Neural cell (in vitro differentiated cells): ENCODE data around the gene ODAD3. TPM values are rescaled to one million over a fixed set of nuclear protein-coding genes. Genes with fewer than 3 reads are reported as not detected.

Experiments
- H2AFZ ChIP-seq: fragments of 200-600, 300-800 bp; sonication (generic), shearing (Covaris generic); 2 replicates; pipeline ENCODE4 v1.6.0; 2014; ENCODE audit warnings: low read depth, mild to moderate bottlenecking, antibody characterized with exemption, low read length, moderate library complexity
- H3F3A ChIP-seq: fragments of 200-600 bp; shearing (Covaris generic); 2 replicates; pipeline ENCODE4 v1.6.1; 2016; ENCODE audit warnings: mild to moderate bottlenecking, moderate library complexity, mixed read lengths, antibody characterized with exemption, low read length; ENCODE audit not compliant: insufficient read depth, poor library complexity, severe bottlenecking
- H3K27ac ChIP-seq: fragments of 200-600, 300-800 bp; sonication (generic), shearing (Covaris generic); 2 replicates; pipeline ENCODE4 v1.5.1; 2014; ENCODE audit warnings: mild to moderate bottlenecking, low read length, moderate library complexity
- H3K27me3 ChIP-seq: fragments of 300-800, 200-600 bp; sonication (generic), shearing (Covaris generic); 2 replicates; pipeline ENCODE4 v1.6.0; 2014; ENCODE audit warnings: mild to moderate bottlenecking, low read depth, low read length, moderate library complexity; ENCODE audit not compliant: insufficient read depth
- H3K36me3 ChIP-seq: fragments of 300-800, 200-600 bp; sonication (generic), shearing (Covaris generic); 2 replicates; pipeline ENCODE4 v1.5.1; 2014; ENCODE audit warnings: mild to moderate bottlenecking, antibody characterized with exemption, low read length, moderate library complexity; ENCODE audit not compliant: insufficient read depth
- H3K4me2 ChIP-seq: fragments of 300-800, 200-600 bp; sonication (generic), shearing (Covaris generic); 2 replicates; pipeline ENCODE4 v1.6.0; 2014; ENCODE audit warnings: mild to moderate bottlenecking, low read length
- H3K4me3 ChIP-seq: fragments of 300-800, 200-600 bp; sonication (generic), shearing (Covaris generic); 2 replicates; pipeline ENCODE4 v1.5.1; 2014; ENCODE audit warnings: mild to moderate bottlenecking, low read length, moderate library complexity
- H3K79me2 ChIP-seq: fragments of 200-600 bp; shearing (Covaris generic); replicated peaks from 2 replicates; pipeline ENCODE4 v1.6.0; 2014; ENCODE audit warnings: mild to moderate bottlenecking, low read length, moderate library complexity; ENCODE audit not compliant: insufficient read depth
- H3K9ac ChIP-seq: fragments of 300-800, 200-600 bp; sonication (generic), shearing (Covaris generic); 2 replicates; pipeline ENCODE4 v1.6.1; 2016; ENCODE audit warnings: mild to moderate bottlenecking, low read length, mixed read lengths
- H3K9me2 ChIP-seq: fragments of 200-600 bp; shearing (Covaris generic); 2 replicates; pipeline ENCODE4 v1.6.1; 2016; ENCODE audit warnings: mild to moderate bottlenecking, low read length, mixed read lengths; ENCODE audit not compliant: insufficient read depth
- H3K9me3 ChIP-seq: fragments of 200-600, 300-800 bp; sonication (generic), shearing (Covaris generic); 2 replicates; pipeline ENCODE4 v1.6.1; 2016; ENCODE audit warnings: mild to moderate bottlenecking, mixed run types, low read length, moderate library complexity, mixed read lengths
- H4K20me1 ChIP-seq: fragments of 200-600 bp; shearing (Covaris generic); 2 replicates; pipeline ENCODE4 v1.6.1; 2016; ENCODE audit warnings: mild to moderate bottlenecking, mixed run types; ENCODE audit not compliant: insufficient read depth
- EP300 ChIP-seq: fragments of 450-650 bp; conservative IDR thresholded peaks from 2 replicates; pipeline ENCODE4 v1.6.1; 2014; ENCODE audit warnings: antibody characterized with exemption, mild to moderate bottlenecking, moderate library complexity; ENCODE audit not compliant: poor library complexity, severe bottlenecking
- EZH2 ChIP-seq: fragments of 200-600, 300-800 bp; shearing (Covaris generic), sonication (generic); IDR thresholded peaks from 2 replicates; pipeline ENCODE4 v1.6.1; 2014; ENCODE audit warnings: antibody characterized with exemption, low read length, borderline replicate concordance, mild to moderate bottlenecking; ENCODE audit not compliant: insufficient read depth, poor library complexity, severe bottlenecking
- MXI1 ChIP-seq: fragments of 450-650 bp; conservative IDR thresholded peaks from 2 replicates; pipeline ENCODE4 v1.6.1; 2014; ENCODE audit warnings: antibody characterized with exemption, mild to moderate bottlenecking; ENCODE audit not compliant: poor library complexity, severe bottlenecking
- POLR2AphosphoS5 ChIP-seq: IDR thresholded peaks from 2 replicates; pipeline ENCODE4 v1.6.1; 2012
- RAD21 ChIP-seq: fragments of 450-650 bp; conservative IDR thresholded peaks from 2 replicates; pipeline ENCODE4 v1.6.1; 2014; ENCODE audit warnings: antibody characterized with exemption, mild to moderate bottlenecking, moderate library complexity
- REST ChIP-seq: IDR thresholded peaks from 2 replicates; pipeline ENCODE4 v1.6.1; 2012; ENCODE audit warnings: borderline replicate concordance
- SMC3 ChIP-seq: fragments of 450-650 bp; conservative IDR thresholded peaks from 2 replicates; pipeline ENCODE4 v1.6.1; 2014; ENCODE audit warnings: antibody characterized with exemption, mild to moderate bottlenecking, moderate library complexity; ENCODE audit not compliant: poor library complexity
- TAF1 ChIP-seq: IDR thresholded peaks from 2 replicates; pipeline ENCODE4 v1.6.1; 2012; ENCODE audit warnings: low read depth
- polyA plus RNA-seq: library from polyadenylated mRNA; depleted of rRNA; stranded (reverse); fragments of >200 nt; gene quantifications from 2 replicates; pipeline ENCODE4 v1.2.3, GENCODE V29; 2014
- TF ChIP-seq, protein P1 (sequence below): fragments of 450-650 bp; IDR thresholded peaks from 2 replicates; pipeline ENCODE4 v1.5.1; 2014; ENCODE audit warnings: antibody characterized with exemption, mild to moderate bottlenecking, moderate library complexity; ENCODE audit not compliant: poor library complexity, severe bottlenecking

ODAD3 gene
- polyA plus RNA-seq, 1 donor from 2014 or later: 3.4 TPM

DNA sequence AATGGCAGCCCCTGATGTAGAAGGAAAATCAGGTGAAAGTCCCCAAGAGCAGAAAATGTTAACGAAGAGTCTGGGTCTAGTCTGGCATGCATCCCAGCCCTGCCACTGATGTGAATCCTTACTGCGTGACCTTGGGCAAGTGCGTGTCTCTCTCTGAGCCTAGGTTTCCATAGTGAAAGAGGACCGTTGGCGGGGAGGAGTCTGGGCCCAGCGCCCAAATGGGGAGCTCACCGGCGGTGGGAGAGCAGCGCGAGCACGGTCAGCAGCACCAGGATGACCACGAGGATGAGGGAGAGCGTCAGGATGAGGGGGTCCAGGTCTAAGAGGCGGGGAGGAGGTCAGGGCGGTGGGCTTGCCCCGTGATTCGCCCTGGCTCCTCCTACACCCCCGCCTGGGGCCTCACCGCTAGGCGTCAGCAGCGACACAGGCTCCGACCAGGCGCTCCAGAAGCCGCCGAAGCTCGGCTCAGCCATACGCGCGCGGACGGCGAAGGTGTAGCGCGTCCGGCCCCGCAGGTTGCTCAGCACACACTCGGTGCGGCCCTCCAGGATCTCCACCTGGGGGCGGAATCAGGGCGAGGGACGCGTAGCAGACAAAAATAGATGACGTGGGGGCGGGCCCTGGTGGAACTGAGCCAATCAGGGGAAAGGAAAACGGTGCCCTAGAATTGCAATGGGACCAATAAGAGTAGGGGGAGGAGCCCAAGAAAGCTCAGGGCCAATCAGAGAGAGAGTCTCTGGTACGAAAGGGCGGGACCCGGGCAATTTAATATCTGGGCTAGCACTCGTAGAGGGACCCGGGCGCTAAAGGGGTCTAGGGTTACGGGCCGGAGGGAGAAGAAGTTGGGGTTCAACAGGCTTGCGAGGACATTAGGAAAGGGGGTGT is 54.0 kb downstream of the ODAD3 start:
- no peaks in the 10 kb centered on the region for H3K36me3 ChIP-seq
- no peaks in the 10 kb centered on the region for H3K9me3 ChIP-seq
- no peaks in the 10 kb centered on the region for H3K9me2 ChIP-seq
- H3K27ac ChIP-seq: peak overlapping the region; percentile 87
- TF ChIP-seq MXI1 (peak; percentile 74), EP300 (no peak), SMC3 (peak; percentile 92), TAF1 (peak; percentile 88), REST (peak; percentile 89), RAD21 (peak; percentile 86), EZH2 (no peak), POLR2AphosphoS5 (peak; percentile 85)
- TF ChIP-seq, protein P1, sequence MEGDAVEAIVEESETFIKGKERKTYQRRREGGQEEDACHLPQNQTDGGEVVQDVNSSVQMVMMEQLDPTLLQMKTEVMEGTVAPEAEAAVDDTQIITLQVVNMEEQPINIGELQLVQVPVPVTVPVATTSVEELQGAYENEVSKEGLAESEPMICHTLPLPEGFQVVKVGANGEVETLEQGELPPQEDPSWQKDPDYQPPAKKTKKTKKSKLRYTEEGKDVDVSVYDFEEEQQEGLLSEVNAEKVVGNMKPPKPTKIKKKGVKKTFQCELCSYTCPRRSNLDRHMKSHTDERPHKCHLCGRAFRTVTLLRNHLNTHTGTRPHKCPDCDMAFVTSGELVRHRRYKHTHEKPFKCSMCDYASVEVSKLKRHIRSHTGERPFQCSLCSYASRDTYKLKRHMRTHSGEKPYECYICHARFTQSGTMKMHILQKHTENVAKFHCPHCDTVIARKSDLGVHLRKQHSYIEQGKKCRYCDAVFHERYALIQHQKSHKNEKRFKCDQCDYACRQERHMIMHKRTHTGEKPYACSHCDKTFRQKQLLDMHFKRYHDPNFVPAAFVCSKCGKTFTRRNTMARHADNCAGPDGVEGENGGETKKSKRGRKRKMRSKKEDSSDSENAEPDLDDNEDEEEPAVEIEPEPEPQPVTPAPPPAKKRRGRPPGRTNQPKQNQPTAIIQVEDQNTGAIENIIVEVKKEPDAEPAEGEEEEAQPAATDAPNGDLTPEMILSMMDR: peak; percentile 98
- peaks cover 24% of the 10 kb centered on the region for H3K27me3 ChIP-seq
- H2AFZ ChIP-seq: peak overlapping the region; percentile 82
- peak overlapping the region; percentile 78 for H3K4me3 ChIP-seq
- H3K9ac ChIP-seq: peak overlapping the region; percentile 78
- H3K4me2 ChIP-seq: peak overlapping the region; percentile 70
- H3F3A ChIP-seq: no peaks in the 10 kb centered on the region
- no peaks in the 10 kb centered on the region for H3K79me2 ChIP-seq
- H4K20me1 ChIP-seq: no peaks in the 10 kb centered on the region

- no peak overlapping the region for H3K9ac ChIP-seq
- no peak overlapping the region for H3K27ac ChIP-seq
Observed at GRCh38 chr19:11379857-11380350, 55.0 kb downstream of the ODAD3 start.

More at GRCh38 chr19:11379857-11380350, 55.0 kb downstream of the ODAD3 start:
- no peaks in the 10 kb centered on the region for H3K9me2 ChIP-seq
- H2AFZ ChIP-seq: no peak overlapping the region
- no peaks in the 10 kb centered on the region for H4K20me1 ChIP-seq
- peaks cover 24% of the 10 kb centered on the region for H3K27me3 ChIP-seq
- no peaks in the 10 kb centered on the region for H3K36me3 ChIP-seq
- H3K4me2 ChIP-seq: no peak overlapping the region
- H3K79me2 ChIP-seq: no peaks in the 10 kb centered on the region
- peak overlapping the region; percentile 78 for H3K4me3 ChIP-seq
- H3F3A ChIP-seq: no peaks in the 10 kb centered on the region
- H3K9me3 ChIP-seq: no peaks in the 10 kb centered on the region
- TF ChIP-seq EZH2 (no peak), REST (no peak), POLR2AphosphoS5 (no peak), TAF1 (no peak), MXI1 (no peak), SMC3 (no peak), RAD21 (no peak), EP300 (no peak)
- TF ChIP-seq, protein P1: no peak
